ACC112 (cell line): ENCODE data around the gene DNAAF5.

ENCODE experiments used
- H2AFZ ChIP-seq: fragments of 200-600 bp; sonication (generic); one replicate; pipeline ENCODE4 v1.6.0; 2017; ENCODE audit warnings: antibody characterized with exemption, low read length; ENCODE audit not compliant: unreplicated experiment
- H3K27ac ChIP-seq: fragments of 200-600 bp; sonication (generic); 2 replicates; pipeline ENCODE4 v1.5.1; 2014; ENCODE audit warnings: low read depth, mild to moderate bottlenecking, antibody characterized with exemption, low read length, moderate library complexity
- H3K27me3 ChIP-seq: fragments of 200-600 bp; sonication (generic); 2 replicates; pipeline ENCODE4 v1.6.1; 2014; ENCODE audit warnings: mild to moderate bottlenecking, antibody characterized with exemption, low read length, moderate library complexity, mixed read lengths; ENCODE audit not compliant: insufficient read depth
- H3K36me3 ChIP-seq: fragments of 200-600 bp; sonication (generic); 2 replicates; pipeline ENCODE4 v1.6.1; 2016; ENCODE audit warnings: mild to moderate bottlenecking, antibody characterized with exemption, low read length, moderate library complexity, mixed read lengths; ENCODE audit not compliant: insufficient read depth
- H3K4me1 ChIP-seq: fragments of 200-600 bp; sonication (generic); one replicate; pipeline ENCODE4 v1.6.1; 2016; ENCODE audit warnings: low read length, mixed read lengths; ENCODE audit not compliant: insufficient read depth, unreplicated experiment, control insufficient read depth
- H3K4me3 ChIP-seq: fragments of 200-600 bp; sonication (generic); 2 replicates; pipeline ENCODE4 v1.5.1; 2014; ENCODE audit warnings: mild to moderate bottlenecking, low read depth, low read length
- H3K79me2 ChIP-seq: fragments of 200-600 bp; sonication (generic); one replicate; pipeline ENCODE4 v1.6.0; 2016; ENCODE audit warnings: low read length; ENCODE audit not compliant: control insufficient read depth, unreplicated experiment, insufficient read depth

Gene DNAAF5

DNA sequence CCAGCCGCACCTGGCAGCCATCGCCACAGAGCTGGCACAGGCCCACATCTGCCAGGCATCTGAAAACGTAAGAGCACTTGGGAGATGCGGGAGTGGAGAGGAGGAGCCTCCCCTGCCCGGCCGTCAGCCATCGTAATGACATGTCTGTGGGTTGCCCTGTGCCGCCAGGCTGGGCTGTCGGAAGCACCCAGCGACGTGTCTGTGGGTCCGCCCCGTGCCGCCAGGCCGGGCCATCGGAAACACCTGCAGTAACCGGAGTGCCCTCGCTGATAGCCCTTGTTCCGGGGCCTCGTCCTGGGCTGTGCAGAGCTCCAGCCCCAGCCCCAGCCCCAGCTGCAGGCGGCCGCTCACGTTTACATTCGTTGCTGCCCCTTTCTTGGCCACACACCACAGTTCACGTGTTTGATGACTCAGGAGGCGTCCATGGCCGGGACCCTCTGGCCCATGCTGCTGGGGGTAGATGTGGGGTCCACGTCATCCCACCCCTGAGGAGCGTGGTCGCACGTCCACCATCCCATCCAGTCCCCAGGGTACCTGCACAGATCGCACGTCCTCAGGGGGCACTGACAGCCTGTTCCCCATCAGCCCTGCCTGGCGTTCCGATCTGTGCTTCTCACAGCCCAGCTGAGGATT is 30.5 kb downstream of the DNAAF5 start:
- no peak overlapping the region for H2AFZ ChIP-seq
- no peak overlapping the region for H3K4me3 ChIP-seq
- H3K79me2 ChIP-seq = no peaks in the 10 kb centered on the region
- no peaks in the 10 kb centered on the region for H3K4me1 ChIP-seq
- no peaks in the 10 kb centered on the region for H3K27me3 ChIP-seq
- no peak overlapping the region for H3K27ac ChIP-seq
- peaks cover 10% of the 10 kb centered on the region; the same call in 1 of the 2 replicates for H3K36me3 ChIP-seq

DNA sequence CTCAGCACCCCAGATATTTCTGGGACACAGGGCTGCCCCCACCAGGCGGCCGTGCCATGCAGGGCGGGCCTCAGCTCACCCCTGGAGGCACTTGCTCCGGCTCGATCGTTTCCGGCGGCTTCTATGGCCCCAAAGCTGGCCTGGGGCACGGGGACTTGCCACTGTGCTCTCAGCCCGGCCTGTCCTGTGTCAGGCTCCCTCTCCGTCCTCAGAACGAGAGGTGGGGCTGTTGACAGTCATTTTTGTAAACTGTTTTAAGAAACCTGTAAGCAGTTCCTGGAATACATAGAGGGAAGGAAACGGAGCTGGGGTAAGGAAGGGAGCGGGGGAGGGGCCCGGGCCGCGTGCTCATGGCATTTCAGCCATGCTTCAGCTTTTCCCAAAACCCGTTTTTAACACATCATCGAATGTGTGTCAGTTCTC is 31.3 kb downstream of the DNAAF5 start:
- no peaks in the 10 kb centered on the region for H3K27me3 ChIP-seq
- no peaks in the 10 kb centered on the region for H3K79me2 ChIP-seq
- no peak overlapping the region for H3K4me3 ChIP-seq
- peaks cover 10% of the 10 kb centered on the region; the same call in 1 of the 2 replicates for H3K36me3 ChIP-seq
- H2AFZ ChIP-seq = no peak overlapping the region
- no peaks in the 10 kb centered on the region for H3K4me1 ChIP-seq
- H3K27ac ChIP-seq = no peak overlapping the region

DNA sequence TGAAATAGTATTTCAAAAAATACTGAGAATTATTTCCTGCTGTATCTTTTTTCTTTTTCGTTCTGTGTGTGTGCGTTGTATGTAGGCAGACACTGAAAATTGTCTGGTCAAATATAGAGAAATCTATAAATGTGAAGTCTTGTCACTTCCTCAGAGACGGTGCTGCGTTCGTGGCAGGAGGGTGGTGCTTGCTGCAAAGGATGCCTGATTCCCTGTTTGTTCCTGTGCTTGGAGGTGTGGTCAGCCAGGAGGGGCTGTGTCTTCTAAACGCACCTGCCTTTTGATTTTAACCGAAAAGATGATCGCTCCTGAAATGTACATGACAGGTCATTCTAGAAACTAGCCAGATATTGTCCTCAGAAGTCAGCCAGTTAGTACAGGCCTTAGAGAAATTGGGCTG is 33.1 kb downstream of the DNAAF5 start:
- H3K27ac ChIP-seq = no peak overlapping the region
- no peaks in the 10 kb centered on the region for H3K27me3 ChIP-seq
- H3K4me3 ChIP-seq = no peak overlapping the region
- no peaks in the 10 kb centered on the region for H3K79me2 ChIP-seq
- peaks cover 13% of the 10 kb centered on the region; the same call in 1 of the 2 replicates for H3K36me3 ChIP-seq
- H3K4me1 ChIP-seq = no peaks in the 10 kb centered on the region
- no peak overlapping the region for H2AFZ ChIP-seq

DNA sequence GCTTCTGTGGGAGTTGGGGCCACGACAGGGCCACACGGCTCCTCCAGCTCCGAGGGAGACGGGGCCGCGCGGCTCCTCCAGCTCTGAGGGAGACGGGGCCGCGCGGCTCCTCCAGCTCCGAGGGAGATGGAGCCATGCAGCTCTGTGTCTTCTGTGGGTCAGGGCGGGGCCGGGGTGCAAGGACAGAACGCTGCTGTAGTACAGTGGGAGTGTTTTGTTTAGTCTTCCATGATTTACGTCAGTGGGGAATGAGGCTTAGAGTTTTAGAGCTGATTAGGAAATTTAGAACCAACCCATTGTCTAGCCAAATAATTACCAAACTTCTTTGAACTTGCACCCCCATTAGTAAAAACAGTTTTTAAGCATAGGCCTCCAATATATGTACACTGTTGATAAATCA is 33.5 kb downstream of the DNAAF5 start:
- Histone ChIP-seq H3K27me3 (no peaks in the 10 kb centered on the region), H3K27ac (no peak overlapping the region), H2AFZ (no peak overlapping the region), H3K4me3 (no peak overlapping the region), H3K36me3 (peaks cover 16% of the 10 kb centered on the region; the same call in 1 of the 2 replicates), H3K79me2 (no peaks in the 10 kb centered on the region), H3K4me1 (no peaks in the 10 kb centered on the region)

DNA sequence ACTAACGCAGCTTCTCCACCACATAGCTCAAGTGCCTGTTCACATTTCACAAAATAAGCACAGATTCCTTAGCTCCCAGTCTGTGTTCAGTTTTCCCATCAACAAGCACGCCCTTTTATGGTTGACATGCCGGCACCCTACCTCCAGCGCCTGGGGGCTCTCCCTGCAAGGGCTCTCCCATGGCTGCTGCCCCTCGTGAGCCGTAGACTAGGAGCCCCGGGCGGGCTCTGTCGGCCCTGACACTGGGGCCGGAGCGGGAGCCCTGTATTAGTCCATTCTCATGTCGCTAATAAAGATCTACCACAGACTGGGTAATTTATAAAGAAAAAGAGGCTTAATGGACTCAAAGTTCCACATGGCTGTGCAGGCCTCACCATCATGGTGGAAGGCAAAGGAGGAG is 34.6 kb downstream of the DNAAF5 start:
- Histone ChIP-seq H3K27me3 (no peaks in the 10 kb centered on the region), H3K4me1 (no peaks in the 10 kb centered on the region), H3K79me2 (no peaks in the 10 kb centered on the region), H2AFZ (no peak overlapping the region), H3K27ac (no peak overlapping the region), H3K4me3 (no peak overlapping the region), H3K36me3 (peaks cover 24% of the 10 kb centered on the region)

DNA sequence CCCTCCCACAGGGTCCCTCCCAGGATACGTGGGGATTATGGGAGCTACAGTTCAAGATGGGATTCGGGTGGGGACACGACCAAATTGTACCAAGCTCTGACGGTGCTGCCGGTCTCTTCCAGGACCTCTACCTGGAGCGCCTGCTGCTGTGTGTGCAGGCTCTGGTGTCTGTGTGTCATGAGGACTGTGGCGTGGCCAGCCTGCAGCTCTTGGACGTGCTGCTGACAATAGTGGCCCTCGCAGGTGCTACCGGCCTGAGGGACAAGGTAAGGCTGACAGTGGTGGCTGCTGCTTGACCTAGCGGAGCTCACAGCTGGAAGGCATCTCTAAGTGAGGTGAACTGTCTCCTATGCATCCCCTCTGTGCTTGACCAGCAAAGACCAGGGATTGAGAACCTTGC is 35.1 kb downstream of the DNAAF5 start:
- peaks cover 24% of the 10 kb centered on the region for H3K36me3 ChIP-seq

DNA sequence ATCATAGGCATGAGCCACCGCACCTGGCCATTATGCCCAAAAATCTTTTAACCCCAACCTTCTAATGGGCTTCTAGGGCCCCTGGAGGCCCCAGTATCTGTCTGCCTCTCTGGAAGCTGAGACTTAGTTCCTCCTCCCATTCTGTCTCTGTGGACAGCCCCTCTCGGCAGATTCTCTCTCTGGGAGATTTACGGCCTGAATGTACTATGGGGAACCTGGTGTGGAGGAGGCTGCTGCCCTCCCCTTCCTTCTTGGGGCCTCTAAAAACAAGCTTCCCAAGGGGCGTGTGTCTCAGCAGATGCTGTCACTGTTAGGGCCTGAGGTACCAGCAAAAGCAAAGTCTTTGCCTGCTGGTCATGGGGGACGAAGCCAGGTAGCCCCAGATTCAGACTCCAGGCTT is 36.4 kb downstream of the DNAAF5 start:
- no peaks in the 10 kb centered on the region for H3K79me2 ChIP-seq
- no peak overlapping the region for H3K27ac ChIP-seq
- peaks cover 19% of the 10 kb centered on the region for H3K36me3 ChIP-seq
- H3K4me3 ChIP-seq = no peak overlapping the region
- H3K4me1 ChIP-seq = no peaks in the 10 kb centered on the region
- H3K27me3 ChIP-seq = no peaks in the 10 kb centered on the region
- H2AFZ ChIP-seq = no peak overlapping the region

More for the DNA sequence above, 35.1 kb downstream of the DNAAF5 start:
- Histone ChIP-seq H3K27ac (no peak overlapping the region), H3K79me2 (no peaks in the 10 kb centered on the region), H3K4me3 (no peak overlapping the region), H3K27me3 (no peaks in the 10 kb centered on the region), H3K4me1 (no peaks in the 10 kb centered on the region), H2AFZ (no peak overlapping the region)

DNA sequence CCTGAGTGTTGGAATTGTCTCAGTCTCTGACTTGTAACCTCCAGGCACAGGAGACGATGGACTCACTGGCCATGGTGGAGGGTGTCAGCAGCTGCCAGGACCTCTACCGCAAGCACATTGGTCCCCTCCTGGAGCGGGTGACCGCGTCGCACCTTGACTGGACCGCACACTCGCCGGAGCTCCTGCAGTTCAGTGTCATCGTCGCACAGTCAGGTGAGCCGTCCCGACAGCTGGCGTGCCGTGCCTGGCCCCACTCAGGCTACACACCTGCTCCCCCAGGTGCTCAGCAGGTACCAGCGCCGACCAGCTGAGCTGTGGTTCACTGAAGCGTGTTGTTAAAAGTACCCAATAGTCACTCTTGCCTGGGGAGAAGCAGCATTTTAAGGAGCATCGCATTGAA is 37.3 kb downstream of the DNAAF5 start:
- H3K27me3 ChIP-seq = no peaks in the 10 kb centered on the region
- H3K79me2 ChIP-seq = no peaks in the 10 kb centered on the region
- H3K4me1 ChIP-seq = no peaks in the 10 kb centered on the region
- no peak overlapping the region for H2AFZ ChIP-seq
- H3K27ac ChIP-seq = no peak overlapping the region
- no peak overlapping the region for H3K4me3 ChIP-seq
- H3K36me3 ChIP-seq = peaks cover 19% of the 10 kb centered on the region

DNA sequence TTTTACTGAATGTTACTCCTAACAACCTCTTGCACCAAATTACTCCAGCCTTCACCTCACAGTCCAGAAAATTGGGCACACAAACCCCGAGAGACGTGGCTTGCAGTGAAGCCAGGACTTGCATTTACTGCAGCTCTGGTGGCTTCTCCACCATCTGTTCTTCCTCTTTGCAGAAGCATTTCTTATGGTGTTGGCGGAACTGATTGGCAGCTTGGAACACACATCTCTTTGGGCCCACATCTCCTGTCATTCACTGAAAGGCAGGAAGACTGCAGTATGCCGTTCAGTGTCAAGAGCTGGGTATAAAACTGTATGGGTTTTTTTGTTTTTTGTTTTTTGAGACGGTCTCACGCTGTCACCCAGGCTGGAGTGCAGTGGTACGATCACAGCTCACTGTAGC is 38.9 kb downstream of the DNAAF5 start:
- H2AFZ ChIP-seq = no peak overlapping the region
- H3K36me3 ChIP-seq = peaks cover 19% of the 10 kb centered on the region
- no peaks in the 10 kb centered on the region for H3K4me1 ChIP-seq
- H3K27me3 ChIP-seq = no peaks in the 10 kb centered on the region
- no peaks in the 10 kb centered on the region for H3K79me2 ChIP-seq
- no peak overlapping the region for H3K27ac ChIP-seq
- H3K4me3 ChIP-seq = no peak overlapping the region

DNA sequence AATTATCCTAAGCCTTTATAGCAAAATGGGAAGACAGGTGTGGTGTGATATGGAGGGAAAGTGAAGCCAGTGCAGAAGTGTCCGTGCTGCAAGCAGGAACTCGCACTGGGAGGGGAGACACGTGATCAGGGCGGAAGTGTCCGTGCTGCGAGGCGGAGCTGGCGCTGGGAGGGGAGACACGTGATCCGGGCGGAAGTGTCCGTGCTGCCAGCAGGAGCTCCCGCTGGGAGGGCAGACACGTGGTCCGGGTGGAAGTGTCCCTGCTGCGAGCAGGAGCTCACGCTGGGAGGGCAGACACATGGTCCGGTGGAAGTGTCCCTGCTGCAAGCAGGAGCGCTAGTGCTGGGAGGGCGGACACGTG is 41.1 kb downstream of the DNAAF5 start:
- Histone ChIP-seq H3K4me1 (no peaks in the 10 kb centered on the region), H3K79me2 (no peaks in the 10 kb centered on the region), H3K4me3 (no peak overlapping the region), H3K27ac (no peak overlapping the region), H2AFZ (no peak overlapping the region), H3K36me3 (peaks cover 19% of the 10 kb centered on the region), H3K27me3 (no peaks in the 10 kb centered on the region)

DNA sequence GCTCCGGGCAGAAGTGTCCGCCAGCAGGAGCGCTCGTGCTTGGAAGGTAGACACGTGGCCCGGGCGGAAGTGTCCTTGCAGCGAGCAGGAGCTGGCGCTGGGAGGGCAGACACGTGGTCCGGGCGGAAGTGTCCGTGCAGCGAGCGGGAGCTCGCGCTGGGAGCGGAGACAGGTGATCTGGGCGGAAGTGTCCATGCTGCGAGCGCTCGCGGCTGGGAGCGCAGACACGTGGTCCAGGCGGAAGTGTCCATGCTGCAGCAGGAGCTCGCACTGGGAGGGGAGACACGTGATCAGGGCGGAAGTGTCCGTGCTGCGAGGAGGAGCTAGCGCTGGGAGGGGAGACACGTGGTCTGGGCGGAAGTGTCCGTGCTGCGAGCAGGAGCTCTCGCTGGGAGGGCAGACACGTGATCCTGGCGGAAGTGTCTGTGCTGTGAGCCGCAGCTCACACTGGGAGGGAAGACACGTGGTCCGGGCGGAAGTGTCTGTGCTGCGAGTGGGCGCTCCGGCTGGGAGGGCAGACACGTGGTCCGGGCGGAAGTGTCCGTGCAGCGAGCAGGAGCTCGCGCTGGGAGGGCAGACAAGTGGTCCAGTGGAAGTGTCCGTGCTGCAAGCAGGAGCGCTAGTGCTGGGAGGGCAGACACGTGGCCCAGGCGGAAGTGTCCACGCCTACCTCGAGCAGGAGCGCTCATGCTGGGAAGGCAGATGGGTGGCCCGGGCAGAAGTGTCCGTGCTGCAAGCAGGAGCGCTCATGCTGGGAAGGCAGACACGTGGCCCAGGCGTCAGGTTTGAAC is 41.6 kb downstream of the DNAAF5 start:
- no peaks in the 10 kb centered on the region for H3K79me2 ChIP-seq
- no peak overlapping the region for H2AFZ ChIP-seq
- H3K4me3 ChIP-seq = no peak overlapping the region
- no peak overlapping the region for H3K27ac ChIP-seq
- H3K36me3 ChIP-seq = peaks cover 19% of the 10 kb centered on the region
- H3K4me1 ChIP-seq = no peaks in the 10 kb centered on the region
- no peaks in the 10 kb centered on the region for H3K27me3 ChIP-seq
